IPS DF 4.7 (cell line): ENCODE results near the gene IFITM2.

Experiments
- DNase-seq: peaks from one replicate; pipeline ENCODE4 v3.0.0-alpha.2; 2013; ENCODE audit warnings: low spot score; ENCODE audit errors: extremely low read depth

IFITM2 gene

DNA sequence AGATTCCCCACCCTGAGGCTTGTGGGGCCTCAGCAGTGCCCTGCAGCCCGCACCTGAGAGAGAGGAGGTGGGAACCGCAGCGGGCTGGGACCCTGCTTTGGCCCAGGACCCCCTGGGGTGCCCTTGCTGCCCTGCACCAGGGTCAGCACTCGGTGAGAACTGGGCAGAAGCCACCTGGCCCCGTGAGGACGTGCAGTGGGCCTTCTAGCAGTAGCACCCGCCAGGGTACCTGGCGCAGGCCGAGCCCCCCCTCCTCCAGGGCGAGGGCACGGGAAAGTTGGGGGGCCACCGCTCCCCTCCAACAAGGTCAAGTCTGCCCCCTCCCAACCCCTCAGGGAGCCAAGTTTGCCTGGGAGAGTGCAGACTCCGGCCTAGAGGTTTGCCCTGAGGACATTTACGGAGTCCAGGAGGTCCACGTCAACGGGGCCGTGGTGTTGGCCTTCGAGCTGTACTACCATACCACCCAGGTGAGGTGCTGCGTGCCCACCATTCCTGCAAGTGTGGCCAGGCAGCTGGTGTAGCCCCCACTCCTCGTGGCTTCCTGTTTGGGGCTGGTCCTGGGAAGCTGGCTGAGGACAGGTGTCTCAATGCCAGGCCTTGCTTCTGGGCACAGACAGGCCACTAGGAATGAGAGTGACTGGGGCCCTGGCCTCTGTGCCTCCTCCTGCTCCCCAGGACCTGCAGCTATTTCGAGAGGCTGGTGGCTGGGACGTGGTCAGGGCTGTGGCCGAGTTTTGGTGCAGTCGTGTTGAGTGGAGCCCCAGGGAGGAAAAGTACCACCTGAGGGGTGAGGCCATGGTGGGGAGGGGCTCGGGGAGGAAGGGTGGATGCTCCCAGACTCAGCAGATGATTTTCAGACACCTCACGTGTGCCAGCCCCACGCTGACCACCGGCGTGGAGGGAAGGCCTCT is 15.2 kb upstream of the IFITM2 start:
- DNase-seq = no peak

DNA sequence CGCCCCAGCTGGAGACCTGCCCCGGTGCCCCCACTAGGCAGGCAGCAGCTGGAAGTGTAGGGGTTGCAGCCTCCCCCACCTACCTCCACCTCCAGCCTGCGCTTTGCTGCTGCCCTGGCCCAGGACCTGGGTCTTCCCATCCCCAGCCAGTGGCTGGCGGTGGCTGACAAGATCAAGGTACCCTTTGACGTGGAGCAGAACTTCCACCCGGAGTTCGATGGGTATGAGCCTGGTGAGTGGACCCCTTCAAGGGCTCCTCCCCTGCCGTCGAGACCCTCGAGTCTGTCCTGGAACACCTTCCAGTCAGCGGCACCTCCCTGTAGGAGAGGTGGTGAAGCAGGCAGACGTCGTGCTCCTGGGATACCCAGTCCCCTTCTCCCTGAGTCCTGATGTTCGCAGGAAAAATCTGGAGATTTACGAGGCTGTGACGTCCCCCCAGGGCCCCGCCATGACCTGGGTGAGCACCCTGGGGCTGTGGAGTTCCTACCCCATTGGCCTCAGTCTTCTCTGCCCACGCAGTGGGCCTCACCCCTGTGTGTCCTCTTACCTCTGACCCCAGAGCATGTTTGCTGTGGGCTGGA is 14.3 kb upstream of the IFITM2 start:
- no peak for DNase-seq

DNA sequence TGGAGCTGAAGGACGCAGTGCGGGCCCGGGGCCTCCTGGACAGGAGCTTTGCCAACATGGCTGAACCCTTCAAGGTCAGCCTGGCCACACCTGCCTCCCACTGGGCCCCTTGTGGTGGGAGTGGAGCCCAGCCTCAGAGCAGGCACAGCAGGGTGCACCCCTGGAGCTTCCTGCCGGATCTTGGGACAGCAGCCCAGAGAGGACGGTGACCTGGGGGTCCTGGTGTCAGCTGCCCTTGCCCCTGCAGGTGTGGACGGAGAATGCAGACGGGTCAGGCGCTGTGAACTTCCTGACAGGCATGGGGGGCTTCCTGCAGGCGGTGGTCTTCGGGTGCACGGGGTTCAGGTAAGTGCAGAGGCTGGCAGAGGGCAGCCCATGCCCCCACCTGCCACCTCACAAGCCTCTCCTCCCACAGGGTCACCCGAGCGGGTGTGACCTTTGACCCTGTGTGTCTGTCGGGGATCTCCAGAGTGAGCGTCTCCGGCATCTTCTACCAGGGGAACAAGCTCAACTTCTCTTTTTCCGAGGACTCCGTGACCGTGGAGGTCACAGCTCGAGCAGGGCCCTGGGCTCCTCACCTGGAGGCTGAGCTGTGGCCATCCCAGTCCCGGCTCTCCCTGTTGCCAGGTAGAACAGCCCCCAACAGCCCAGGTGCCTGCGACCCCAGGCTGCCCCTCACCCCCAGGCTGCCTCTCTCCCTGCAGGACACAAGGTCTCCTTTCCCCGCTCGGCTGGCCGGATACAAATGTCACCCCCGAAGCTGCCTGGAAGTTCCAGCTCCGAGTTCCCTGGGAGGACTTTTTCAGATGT is 13.6 kb upstream of the IFITM2 start:
- no peak for DNase-seq

DNA sequence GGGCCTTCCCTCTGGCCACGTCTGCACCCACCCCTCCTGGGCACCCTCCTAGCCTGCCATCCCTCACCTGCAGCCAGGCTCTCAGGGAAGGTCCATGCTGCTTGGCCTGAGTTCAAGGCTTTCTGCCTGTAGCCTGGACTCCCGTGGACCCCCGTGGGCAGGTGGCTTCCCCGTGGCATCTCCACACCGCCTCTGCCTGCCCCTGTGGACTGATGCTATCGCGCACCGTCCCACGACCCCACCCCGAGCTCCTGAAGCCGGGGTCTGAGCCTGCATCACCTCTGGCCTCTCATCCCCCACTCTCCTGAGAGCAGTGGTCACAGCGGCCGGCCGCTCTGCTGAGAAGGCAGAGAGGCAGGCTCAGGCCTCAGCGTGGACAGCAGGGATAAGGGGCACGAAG is 12.8 kb upstream of the IFITM2 start:
- no peak for DNase-seq

GRCh38 chr11:295351-296170 is 12.1 kb upstream of the IFITM2 start:
- no peak for DNase-seq

- no peak for DNase-seq
Measured at GRCh38 chr11:296171-297050, 11.2 kb upstream of the IFITM2 start.

DNA sequence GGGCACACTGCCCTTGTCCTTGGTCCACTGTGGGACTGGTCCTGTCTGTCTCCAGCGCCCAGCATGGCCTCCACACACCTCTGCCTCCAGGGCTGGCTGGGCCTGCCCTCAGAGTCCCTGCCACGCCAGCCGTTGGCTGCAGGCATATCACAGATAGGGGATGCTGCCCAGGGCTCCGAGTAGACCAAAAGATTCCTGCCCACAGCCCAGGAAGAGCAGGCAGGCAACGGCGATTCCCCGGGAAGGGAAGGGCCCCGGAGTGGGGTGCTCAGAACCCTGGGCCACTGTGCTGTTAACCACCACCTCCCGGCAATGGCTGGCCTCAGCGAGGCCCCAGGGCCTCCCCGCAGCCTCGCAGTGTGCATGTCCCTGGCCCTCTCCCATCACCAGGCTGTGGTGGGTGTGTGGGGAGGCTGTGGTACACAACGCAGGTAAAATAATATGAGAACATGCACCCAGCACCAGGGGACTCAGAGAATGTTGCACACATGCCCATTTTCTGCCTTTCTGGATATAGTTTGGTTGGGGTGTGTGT is 10.5 kb upstream of the IFITM2 start:
- no peak for DNase-seq

DNA sequence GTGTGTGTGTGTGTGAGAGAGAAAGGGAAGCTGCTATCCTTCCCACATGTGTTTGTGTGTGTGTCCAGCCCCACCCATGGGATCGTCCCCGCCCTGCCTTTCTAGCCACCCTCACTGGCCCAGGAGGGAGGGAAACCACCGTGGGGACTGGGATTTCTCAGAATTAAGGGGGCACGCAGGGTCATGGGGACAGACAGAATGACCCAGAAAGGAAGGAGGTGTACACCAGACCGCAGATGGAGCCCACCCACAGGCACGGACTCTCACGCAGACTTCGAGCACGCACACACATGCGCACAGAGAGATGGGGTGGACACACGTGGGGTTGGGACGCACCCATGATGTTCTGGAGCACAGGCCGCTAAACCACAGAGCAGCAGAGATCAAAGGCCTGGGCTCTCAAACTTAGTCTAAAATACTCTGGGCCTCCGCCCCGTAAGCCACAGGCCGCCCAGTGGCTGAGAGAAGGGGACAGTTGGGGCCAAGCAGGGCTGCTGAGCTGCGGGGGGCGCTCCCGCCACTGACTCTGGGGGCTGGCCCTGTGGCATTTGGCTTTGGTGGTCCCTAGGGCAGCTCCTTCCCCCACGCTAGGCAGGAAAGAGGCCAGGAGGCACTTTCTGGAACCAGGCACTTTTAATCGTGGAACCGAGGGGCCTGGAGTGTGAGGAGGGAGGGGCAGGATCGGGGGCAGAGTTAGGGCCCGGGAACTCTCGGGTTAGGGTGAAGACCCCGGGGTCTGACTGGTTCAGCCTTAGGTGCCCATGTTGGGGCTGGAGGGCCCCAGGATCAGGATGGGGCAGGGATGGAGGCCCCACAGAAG is 9.8 kb upstream of the IFITM2 start:
- no peak for DNase-seq

DNA sequence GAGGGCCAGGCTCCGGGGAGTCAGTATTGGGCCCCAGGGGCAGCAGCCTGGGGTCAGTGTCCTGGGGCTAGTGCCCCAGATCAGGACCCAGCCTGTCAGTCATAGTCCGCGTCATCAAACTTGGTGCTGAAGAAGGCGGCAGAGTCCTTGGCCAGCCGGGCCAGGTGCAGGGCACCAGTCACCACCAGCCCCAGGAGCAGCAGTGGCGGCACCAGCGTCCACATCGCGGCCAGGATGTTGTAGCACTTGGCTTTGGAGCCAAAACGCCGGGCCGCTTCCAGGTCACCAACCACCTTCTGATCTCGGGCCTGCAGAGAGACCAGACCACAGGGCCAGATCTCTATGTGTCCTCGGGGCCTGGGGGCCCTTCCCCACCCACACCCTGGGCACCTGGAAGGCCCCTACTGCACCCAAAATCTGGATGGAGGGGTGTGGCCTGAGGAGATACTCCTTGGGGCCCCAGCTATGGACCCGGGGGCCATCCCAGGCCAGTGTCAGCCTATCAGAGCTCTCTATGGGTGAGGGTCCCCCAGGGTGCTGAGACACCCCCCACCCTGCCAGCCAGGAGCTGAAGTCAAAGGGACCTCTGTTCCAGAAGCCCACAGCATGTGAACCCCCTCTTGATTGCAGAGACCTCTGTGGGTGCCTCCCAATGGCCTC is 9.1 kb upstream of the IFITM2 start:
- no peak for DNase-seq

DNA sequence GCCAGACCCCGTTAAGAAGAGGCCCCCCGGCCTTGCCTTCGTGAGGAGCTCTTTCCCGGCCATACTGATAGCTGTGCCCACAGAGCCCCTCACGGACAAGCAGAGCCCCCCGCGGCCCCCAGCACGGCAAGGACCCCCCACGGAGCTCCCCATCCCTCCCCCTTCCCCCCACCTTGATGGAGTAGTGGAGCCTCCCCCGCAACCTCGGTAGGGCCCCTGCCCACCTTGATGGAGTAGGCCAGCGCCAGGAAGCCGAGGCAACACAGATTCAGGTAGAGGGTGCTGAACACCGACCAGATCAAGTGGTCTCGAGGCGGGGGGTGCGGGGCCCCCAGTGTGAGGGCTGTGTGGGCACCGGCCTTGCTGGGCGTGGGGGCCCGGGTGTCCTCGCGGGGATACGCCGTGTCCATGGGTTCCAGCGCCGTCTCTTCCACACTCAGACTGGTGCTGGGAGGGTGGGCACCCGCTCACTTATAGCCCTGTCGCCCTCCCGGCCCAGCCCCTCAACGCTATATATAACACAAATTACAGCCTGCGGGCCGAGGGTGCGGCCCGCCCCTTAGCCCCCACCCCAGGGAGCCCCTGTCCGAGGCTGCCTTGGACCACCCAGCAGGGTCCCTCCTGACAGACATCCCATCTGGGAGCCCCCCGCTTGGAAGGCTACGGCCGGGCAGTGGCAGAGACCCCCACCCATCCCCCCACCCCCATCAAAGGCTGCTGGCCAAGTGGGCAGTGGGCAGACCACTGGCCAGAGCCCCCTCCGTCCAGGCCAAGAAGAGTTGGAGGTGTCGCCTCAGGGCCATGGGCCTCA is 8.3 kb upstream of the IFITM2 start, which contains the start of gene IFITM5:
IFITM5 (minus strand) TSS at position 446 of the 811 bp plus-strand sequence; CDS start at position 410, 36 bp downstream.
- no peak for DNase-seq

- DNase-seq = no peak
Measured at GRCh38 chr11:299951-300735, 7.5 kb upstream of the IFITM2 start.

- DNase-seq = no peak
Measured at GRCh38 chr11:303363-303762, 4.3 kb upstream of the IFITM2 start.

- DNase-seq = no peak
Measured at GRCh38 chr11:304061-304506, 3.5 kb upstream of the IFITM2 start.

GRCh38 chr11:304915-305843 is 2.4 kb upstream of the IFITM2 start:
- no peak for DNase-seq

DNA sequence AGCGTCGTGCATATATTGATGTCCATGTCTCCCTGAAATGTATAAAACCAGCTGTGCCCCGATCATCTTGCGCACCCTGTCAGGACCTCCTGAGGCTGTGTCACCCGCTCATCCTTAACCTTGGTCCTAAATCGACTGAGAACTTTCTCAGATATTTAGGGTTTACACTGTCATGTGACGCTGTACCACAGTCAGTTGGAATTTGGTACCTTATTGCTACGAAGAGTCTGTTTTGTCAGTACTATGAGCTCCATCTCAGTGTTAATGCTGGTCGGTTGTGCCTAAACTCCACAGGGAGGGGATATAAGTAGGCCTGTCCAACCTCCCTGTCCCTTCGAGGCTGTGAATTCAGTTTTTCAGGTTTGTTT is 1.8 kb upstream of the IFITM2 start:
- no peak for DNase-seq
